NCI-H1436 treated with DMSO at 0.1 percent for 48 hours (cell line): ENCODE measurements around the gene GNAI2.
"Not testable (repeated sequence)": the region's sequence is repeated elsewhere in the genome, so short reads cannot be mapped to it uniquely, and the experiment has no call there.

Source experiments
- DNase-seq: peaks from one replicate; lab custom pipeline; 2025; lab: John Stamatoyannopoulos, UW

GNAI2 gene

DNA sequence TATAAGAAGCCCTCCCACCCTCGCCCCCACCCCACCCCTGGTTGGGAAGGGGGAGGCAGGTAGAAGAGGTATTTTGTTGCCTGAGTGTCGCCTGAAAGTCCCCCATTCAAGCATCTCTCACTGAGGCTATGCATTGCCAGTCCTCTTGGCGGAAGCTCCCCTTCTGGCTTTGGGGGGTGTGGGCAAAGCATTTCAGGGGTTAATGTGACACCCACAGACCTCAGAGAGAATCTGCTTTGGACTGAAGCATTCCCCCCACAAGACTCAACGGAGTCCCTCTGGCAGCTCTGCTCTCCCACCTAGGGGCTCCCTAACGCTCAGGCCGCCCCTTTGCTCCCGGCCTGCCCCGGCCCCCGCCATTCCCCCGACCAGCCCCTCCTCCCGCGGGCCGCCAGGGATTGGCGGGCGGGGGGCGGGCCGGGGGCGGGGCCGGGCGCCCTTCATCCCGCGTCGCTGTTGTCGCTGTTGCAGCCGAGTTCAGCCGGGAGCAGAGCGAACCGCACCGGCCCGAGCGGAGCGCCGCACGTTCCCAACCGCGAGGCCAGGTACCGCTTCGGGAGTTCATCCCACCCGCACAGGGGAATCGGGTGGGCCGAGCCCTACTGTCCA is 31.1 kb upstream of the GNAI2 start, which contains the start of gene SLC38A3:
Gene SLC38A3 (plus strand): TSS at position 468 of the 609 bp plus-strand sequence. CDS start 8,929 bp downstream, outside the sequence.
- DNase-seq: no peak

GRCh38 chr3:50205413-50206276 is 30.4 kb upstream of the GNAI2 start:
- DNase-seq: no peak

DNA sequence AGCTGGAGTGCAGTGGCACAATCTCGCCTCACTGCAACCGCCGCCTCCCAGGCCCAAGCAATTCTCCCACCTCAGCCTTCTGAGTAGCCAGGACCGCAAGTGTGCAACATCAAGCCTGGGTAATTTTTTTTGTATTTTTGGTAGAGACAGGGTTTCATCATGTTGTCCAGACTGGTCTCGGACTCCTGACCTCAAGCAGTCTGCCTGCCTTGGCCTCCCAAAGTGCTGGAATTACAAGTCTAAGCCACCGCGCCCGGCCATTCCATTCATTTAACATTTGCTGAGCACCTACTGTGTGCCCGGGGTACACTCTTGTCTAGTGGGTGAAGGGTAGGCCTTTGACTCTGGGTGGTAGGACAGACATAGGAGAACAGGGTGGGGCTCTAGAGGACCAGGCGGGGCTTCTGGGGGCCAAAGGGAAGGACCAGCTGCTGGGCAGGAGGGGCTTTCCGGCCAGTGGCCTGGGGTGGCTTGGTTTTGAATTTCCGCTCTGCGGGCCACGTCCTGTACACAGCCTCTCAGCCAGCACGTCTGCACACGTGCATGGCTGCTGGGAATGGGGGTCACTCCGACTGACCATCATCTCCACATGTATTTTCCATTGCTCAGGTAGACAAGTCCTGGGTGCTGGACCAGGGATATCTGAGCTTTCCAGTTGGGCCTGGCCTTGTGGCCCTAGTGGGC is 28.5 kb upstream of the GNAI2 start:
- no peak for DNase-seq

DNA sequence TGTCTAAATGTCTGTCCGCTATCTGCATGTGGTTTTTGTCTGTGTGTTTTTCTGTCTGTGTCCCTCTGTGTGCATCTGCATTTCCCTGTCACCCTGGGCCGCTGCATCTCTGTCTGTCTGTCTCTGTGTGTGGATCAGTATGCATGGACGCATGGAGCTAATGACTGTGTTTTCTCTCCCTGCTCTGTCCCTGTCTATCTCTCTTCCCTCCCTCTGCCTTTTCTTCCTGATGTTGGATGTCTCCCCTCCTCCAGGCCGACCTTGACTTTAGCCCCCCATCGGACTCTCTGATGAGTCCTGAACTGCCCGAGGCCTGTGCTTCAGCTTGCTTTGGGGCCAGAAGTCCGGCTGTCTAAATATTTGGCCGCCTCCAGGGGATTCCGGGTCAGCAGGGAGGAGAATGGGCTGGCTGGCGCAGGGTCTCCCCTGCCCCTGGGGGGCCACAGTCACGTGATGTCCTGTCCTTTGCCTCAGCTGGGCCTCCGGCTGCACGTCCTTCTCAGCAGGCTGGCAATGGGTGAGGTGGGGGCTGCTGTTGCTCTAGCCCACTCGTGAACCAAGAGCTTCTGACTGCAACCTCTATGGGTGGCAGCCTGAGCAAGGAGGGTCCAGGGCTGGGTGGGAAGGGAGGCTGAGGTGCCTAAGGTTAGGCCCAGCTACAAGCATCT is 27.2 kb upstream of the GNAI2 start:
- no peak for DNase-seq

DNA sequence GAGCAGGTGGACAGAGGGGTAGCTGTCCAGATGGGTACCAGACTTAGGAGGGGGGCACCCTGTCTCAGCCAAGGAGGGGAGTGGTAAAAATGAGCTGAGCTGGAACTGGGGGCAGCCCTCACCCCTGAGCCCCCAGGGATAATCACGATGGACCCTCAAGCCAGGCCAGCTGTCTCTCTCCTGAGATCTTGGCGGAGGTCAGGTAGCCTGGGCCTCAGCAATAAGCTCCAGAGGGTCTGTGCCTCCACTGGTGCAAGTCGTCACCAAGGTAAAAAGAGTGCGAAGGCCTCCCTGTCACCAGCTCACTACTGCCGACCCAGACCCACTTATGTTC is 25.9 kb upstream of the GNAI2 start:
- DNase-seq: no peak

- no peak for DNase-seq
Measured at GRCh38 chr3:50210510-50211367, 25.3 kb upstream of the GNAI2 start.

DNA sequence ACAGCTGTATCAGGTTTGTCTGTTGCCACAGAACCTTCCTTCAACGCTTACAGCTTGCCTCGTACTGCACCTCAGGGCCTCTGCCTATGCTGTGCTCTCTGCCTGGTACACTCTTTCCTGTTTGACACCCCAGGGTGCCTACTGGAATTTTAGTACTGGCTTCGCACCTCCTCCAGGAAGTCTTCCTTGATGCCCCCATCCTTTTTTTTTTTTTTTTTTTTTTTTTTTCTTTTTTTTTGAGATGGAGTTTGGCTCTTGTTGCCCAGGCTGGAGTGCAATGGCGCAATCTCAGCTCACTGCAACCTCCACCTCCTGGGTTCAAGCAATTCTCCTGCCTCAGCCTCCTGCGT is 24.7 kb upstream of the GNAI2 start:
- not testable (repeated sequence) for DNase-seq

DNA sequence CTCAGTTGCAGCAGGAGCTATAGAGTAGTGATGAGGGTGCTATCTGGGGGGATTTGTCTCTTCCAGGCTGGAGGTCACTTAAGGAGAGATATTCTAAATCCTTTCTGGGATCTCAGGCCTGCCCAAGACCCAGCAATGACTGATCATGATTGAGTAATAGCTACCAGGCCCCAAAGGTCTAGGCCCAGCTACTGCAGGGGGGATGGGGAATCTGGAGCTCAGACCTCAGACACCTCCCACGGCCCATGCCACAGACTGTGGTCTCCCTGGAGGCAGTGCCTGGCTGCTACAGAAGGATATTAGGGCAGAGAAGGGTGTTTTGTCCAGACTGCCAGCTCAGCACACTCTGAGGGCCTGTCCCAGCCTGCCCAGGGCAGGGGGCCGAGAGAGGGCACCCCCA is 24.1 kb upstream of the GNAI2 start:
- no peak for DNase-seq

DNA sequence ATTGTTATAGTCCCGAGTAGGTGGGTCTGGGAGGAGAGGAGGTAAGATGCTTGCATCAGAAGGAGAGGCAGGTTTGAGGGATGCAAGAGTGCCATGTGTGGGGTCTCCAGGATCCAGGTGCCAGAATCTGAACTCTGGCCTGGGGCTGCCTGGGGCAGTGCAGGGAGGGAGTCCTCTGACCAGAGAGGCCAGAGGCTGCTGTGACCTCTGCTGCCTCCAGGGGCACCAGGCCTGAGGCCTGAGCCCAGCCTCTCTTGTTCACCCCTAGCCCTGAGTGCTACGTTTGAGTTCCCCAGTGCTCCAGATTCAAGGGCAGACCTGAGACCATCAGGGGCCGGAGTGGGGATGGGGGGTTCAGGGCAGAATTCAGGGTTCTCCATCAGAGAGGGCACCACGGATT is 23.5 kb upstream of the GNAI2 start:
- no peak for DNase-seq

DNA sequence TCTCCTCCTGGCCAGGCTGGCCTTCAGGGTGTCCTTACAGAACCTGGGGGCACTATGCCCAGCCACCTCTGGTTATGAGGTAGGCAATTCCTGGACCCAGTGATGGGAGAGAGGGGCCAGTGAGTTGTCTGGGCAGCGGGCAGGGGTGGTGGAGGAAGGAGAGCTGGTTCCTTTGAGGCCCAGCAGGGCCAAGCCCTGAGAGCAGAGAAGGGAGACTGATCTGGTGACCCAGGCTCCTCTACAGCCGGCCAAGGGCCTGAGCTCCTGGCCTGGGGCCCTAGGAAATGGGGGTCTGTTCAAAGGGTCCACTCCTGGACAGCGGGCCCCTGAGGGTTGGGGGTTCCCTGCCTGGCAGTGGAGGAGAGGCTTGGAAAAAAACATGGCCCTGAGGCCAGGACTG is 23.0 kb upstream of the GNAI2 start:
- no peak for DNase-seq

DNA sequence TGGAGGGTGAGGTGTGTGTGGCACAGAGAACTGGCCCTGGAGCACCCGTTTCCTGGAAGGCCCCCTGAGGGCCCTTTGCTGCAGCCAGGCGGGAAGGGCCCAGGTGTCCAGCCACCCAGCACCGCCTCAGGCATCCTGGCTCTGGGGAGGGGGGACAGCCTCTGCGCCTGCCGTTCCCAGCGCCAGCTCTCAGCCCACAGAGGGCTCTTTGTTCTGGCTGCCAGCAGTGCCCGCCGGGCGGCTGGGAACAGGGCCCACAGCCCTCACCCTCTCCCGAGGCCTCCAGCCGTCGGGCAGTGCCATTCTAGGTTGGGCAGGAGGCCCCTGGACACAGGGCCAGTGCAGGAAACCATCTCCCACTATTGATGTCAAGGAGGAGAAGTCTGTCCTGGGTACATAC is 22.6 kb upstream of the GNAI2 start:
- no peak for DNase-seq

DNA sequence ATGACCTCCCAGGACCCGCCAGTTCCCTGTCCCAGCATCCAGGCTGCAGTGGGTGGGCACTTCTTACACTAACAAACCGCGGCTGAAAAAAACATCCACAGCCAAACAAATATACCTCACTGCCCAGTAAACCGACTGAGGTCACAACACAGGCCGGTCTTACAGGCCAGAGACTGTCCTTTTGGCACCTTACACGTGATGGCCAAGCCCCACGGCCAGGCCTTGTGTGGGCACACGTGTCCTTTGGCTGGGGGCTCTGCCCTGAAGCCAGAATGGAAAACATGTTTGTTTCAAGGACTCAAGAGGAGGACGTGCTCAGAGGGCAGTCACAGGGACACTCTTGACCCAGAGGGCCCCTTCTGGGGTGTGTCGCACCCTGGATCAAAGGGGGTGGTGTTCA is 21.2 kb upstream of the GNAI2 start:
- no peak for DNase-seq

DNA sequence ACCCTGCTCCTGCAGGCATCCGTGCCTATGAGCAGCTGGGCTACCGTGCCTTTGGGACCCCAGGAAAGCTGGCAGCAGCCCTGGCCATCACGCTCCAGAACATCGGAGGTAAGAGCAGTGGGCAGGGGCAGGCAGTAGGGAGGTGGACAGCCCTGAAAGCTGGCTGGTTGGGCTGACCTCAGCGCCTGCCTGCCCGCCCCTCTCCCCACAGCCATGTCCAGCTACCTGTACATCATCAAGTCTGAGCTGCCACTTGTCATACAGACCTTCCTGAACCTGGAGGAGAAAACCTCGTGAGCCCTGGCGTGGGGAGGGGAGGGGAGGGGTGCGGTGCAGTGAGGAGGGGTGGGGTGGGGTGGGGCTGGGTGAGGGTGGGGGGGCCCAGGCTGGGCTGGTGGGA is 20.5 kb upstream of the GNAI2 start:
- no peak for DNase-seq

GRCh38 chr3:50217681-50218080 is 18.3 kb upstream of the GNAI2 start:
- DNase-seq: no peak

DNA sequence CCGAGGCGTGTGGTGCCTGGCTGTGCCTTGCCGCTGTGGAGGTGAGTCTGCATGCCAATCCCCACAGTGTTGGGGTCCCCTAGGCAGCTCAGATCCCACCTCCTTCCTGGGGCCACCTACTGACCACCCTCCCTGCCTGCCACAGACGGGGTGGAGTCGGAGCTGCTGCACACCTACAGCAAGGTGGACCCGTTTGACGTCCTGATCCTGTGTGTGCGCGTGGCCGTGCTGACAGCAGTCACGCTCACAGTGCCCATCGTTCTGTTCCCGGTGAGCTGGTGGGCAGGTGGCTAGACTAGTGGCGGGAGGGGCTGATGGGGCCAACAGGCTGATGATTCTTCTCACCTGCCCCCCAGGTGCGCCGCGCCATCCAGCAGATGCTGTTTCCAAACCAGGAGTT is 17.6 kb upstream of the GNAI2 start:
- DNase-seq: no peak

DNA sequence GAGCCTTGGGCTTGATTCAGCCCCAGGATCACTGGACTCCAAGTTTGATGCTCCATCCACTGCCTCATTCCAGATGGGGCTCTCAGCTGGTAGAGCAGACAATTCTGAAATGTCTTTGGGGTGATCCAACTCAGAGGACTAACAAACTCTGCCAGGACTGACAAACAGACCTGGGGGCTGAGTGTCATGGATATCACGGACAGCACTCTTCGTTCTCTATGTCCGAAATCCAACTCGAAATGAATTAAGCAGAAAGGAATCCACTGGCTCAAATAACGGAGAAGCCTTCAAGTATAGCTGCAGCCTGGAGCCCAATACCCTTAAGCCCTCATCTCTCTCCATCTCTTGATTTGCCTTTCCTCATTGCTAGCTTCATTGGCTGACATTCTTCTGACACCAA is 16.7 kb upstream of the GNAI2 start:
- no peak for DNase-seq

- no peak for DNase-seq
Measured at GRCh38 chr3:50220109-50220508, 15.9 kb upstream of the GNAI2 start.

DNA sequence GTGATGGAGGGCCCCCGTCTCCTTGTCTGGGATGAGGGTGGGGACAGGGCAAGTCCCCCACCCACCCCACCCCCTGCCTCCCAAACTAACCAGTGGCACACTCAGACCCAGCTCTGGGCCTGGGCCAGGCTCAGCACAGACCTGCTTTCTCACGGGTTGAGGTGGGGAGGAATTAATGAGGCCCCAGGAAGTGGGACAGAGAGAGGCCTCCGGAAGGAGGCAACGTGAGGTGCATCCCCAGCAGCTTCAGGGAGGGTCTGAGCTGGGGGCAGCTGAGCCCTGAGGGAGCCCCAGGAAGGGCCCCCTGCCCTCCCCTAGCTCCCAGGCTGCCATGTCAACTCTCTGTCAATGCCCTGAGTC is 15.0 kb upstream of the GNAI2 start:
- no peak for DNase-seq

DNA sequence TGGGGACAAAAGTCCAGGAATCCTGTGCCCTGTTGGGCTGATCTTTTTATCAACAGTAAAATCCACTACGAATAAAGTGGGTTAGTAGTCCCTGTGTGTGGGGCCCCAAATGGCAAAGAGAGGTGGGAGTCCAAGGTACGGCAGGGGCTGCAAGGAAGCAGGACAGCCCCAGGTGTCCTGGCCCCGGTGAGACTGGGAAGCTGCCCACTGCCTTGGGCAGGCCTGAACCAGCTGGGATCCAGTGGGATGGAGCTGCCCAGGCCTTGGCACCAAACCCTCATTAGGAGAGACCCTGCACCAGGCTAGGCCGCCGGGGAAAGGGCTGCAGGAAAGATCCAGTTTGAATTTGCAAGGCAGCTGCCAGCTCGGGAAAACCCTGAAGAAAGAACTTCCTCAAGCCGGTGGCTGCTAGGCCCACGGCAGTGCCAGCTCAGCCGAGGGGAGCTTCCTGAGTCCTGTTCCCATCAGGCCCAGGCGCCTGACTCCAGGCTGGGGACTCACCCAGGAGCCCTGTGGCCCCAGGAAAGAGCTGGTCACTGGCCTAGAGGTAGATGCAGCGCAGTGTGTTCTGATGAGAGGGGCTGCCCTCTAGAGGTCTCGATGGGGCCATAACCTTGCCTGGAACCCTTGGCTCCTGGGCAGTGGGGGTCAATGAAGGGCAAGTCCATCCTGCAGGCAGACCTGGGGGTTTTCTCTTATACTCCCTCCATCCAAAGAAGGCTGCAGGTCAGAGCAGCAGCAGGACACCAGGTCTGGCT is 14.4 kb upstream of the GNAI2 start:
- DNase-seq: no peak

DNA sequence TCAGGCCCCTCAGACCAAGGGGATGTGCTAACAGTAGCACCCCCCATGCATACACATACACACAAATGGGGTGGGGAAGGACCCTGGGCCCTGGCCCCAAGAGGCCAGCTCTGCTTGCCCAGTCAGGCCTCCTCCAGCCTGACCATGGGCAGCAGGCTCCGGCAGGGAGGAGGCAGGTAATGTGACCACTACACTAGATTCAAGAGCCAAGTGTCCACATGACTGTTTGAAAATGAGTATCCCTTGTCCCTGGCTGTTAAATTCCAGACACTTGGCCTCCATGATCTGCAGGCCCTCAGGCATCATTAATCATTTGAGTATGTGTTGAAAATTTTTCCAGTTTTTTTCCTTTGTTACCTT is 13.9 kb upstream of the GNAI2 start:
- DNase-seq: no peak

GRCh38 chr3:50224639-50225038 is 11.4 kb upstream of the GNAI2 start:
- no peak for DNase-seq
